GM12801 (cell line): ENCODE results near the gene PNPLA8.

Experiments
- CTCF ChIP-seq: IDR thresholded peaks from one replicate; pipeline ENCODE4 v1.5.1; 2011; ENCODE audit warnings: control low read depth; ENCODE audit not compliant: insufficient read length; ENCODE audit errors: extremely low read depth

The PNPLA8 gene

GRCh38 chr7:108479751-108480150, 46.2 kb downstream of the PNPLA8 start:
- no peak for TF ChIP-seq CTCF

- no peak for TF ChIP-seq CTCF
Observed at GRCh38 chr7:108479118-108479517, 46.8 kb downstream of the PNPLA8 start.

GRCh38 chr7:108468246-108468645, 57.7 kb downstream of the PNPLA8 start:
- TF ChIP-seq CTCF = no peak

- no peak for TF ChIP-seq CTCF
Observed at GRCh38 chr7:108467391-108467790, 58.5 kb downstream of the PNPLA8 start.

- TF ChIP-seq CTCF = no peak
Observed at GRCh38 chr7:108464743-108465142, 61.2 kb downstream of the PNPLA8 start.

- no peak for TF ChIP-seq CTCF
Observed at GRCh38 chr7:108463613-108464012, 62.3 kb downstream of the PNPLA8 start.

- no peak for TF ChIP-seq CTCF
Observed at GRCh38 chr7:108461840-108462239, 64.1 kb downstream of the PNPLA8 start.

GRCh38 chr7:108460964-108461363, 65.0 kb downstream of the PNPLA8 start:
- TF ChIP-seq CTCF = no peak
